Hippocampal formation (tissue), 2 donors: ENCODE measurements around the gene CDK5RAP3.
"Not testable (repeated sequence)": the region's sequence is repeated elsewhere in the genome, so short reads cannot be mapped to it uniquely, and the experiment has no call there.

Experiments
- DNase-seq, 2 donors: peaks; one replicate each; lab custom pipeline; 2025; lab: John Stamatoyannopoulos, UW

Gene CDK5RAP3

GRCh38 chr17:47975823-47976205, 4.9 kb downstream of the CDK5RAP3 start:
- DNase-seq: no peak

- DNase-seq: peak; percentile 9 to 27
Measured at GRCh38 chr17:47978324-47978723, 7.4 kb downstream of the CDK5RAP3 start.

- DNase-seq: no peak
Measured at GRCh38 chr17:47980541-47980940, 9.6 kb downstream of the CDK5RAP3 start.

- no peak for DNase-seq
Measured at GRCh38 chr17:47981462-47981861, 10.5 kb downstream of the CDK5RAP3 start.

- DNase-seq: no peak
Measured at GRCh38 chr17:47982091-47982617, 11.2 kb downstream of the CDK5RAP3 start.

- no peak for DNase-seq
Measured at GRCh38 chr17:47982645-47983390, 11.9 kb downstream of the CDK5RAP3 start.

- DNase-seq: no peak
Measured at GRCh38 chr17:47983492-47984223, 12.7 kb downstream of the CDK5RAP3 start.

- DNase-seq: no peak
Measured at GRCh38 chr17:47986520-47986919, 15.6 kb downstream of the CDK5RAP3 start.

- peak in 1 of 2 donors; percentile 29 for DNase-seq
Measured at GRCh38 chr17:47987240-47987835, 16.4 kb downstream of the CDK5RAP3 start.

- DNase-seq: not testable (repeated sequence)
Measured at GRCh38 chr17:47988445-47988844, 17.5 kb downstream of the CDK5RAP3 start.

- DNase-seq: no peak
Measured at GRCh38 chr17:47989159-47989558, 18.2 kb downstream of the CDK5RAP3 start.

GRCh38 chr17:47989700-47990099, 18.8 kb downstream of the CDK5RAP3 start:
- DNase-seq: no peak

- no peak for DNase-seq
Measured at GRCh38 chr17:47990962-47991731, 20.2 kb downstream of the CDK5RAP3 start.

- DNase-seq: no peak
Measured at GRCh38 chr17:47992216-47992615, 21.3 kb downstream of the CDK5RAP3 start.

- no peak for DNase-seq
Measured at GRCh38 chr17:47993031-47993564, 22.2 kb downstream of the CDK5RAP3 start.

GRCh38 chr17:47993964-47994363, 23.1 kb downstream of the CDK5RAP3 start:
- DNase-seq: no peak

GRCh38 chr17:47994724-47995123, 23.8 kb downstream of the CDK5RAP3 start:
- DNase-seq: no peak

- no peak for DNase-seq
Measured at GRCh38 chr17:47995241-47995935, 24.5 kb downstream of the CDK5RAP3 start.

GRCh38 chr17:47996201-47996600, 25.3 kb downstream of the CDK5RAP3 start:
- DNase-seq: no peak

- no peak for DNase-seq
Measured at GRCh38 chr17:47997586-47997985, 26.7 kb downstream of the CDK5RAP3 start.

- DNase-seq: no peak
Measured at GRCh38 chr17:47998044-47998443, 27.1 kb downstream of the CDK5RAP3 start.
